IPS-18c (cell line): Measurements from ENCODE around the gene PNMA6E.

Source experiments
- H3K4me3 ChIP-seq: 2 replicates; pipeline ENCODE4 v1.7.0; 2013; ENCODE audit warnings: low read depth, mild to moderate bottlenecking, low read length, moderate library complexity; ENCODE audit not compliant: insufficient read depth
- H3K9me3 ChIP-seq: one replicate; pipeline ENCODE4 v1.6.1; 2013; ENCODE audit warnings: mild to moderate bottlenecking, low read length, moderate library complexity; ENCODE audit not compliant: control insufficient read depth, insufficient read depth

PNMA6E gene

DNA sequence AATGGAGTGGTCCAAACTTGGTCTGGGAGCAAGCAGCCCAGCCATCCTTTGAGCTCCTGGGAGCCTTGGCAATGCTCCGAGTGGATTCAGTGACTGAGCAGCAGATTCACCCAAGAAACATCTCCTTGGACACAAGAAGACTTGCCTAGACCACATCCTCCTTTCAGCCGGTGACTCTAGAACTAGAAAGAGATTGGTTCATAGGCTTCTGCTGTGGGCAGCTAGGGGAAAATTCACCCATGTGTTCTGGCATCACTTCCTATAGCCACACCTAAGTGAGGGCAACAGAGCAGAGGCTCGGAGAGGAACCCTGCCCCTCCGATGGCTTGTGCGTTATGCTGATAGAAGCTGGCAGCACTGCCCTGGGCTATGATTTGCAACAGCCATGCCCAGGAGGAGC is 51.2 kb downstream of the PNMA6E start:
- H3K9me3 ChIP-seq = peaks cover 24% of the 10 kb centered on the region
- no peak overlapping the region for H3K4me3 ChIP-seq

- no peak overlapping the region for H3K4me3 ChIP-seq
- peaks cover 26% of the 10 kb centered on the region for H3K9me3 ChIP-seq
Measured at GRCh38 chrX:153348421-153348820, 52.7 kb downstream of the PNMA6E start.

- Histone ChIP-seq H3K4me3 (no peak overlapping the region), H3K9me3 (peaks cover 23% of the 10 kb centered on the region)
Measured at GRCh38 chrX:153347530-153347929, 53.6 kb downstream of the PNMA6E start.
